Upper lobe of left lung (tissue), 4 donors: ENCODE results near the gene C14orf119.

Experiments used
- CTCF ChIP-seq, 6 experiments: fragments of 450-650 bp in 4 of 6; fragments of 200-600 bp in 2 of 6; sonication (generic) in 2 of 6; IDR thresholded peaks; one replicate each; pipeline ENCODE4 v1.5.1; 2016 to 2019; ENCODE audit warnings: antibody characterized with exemption in 6 of 6
- POLR2A ChIP-seq, 4 donors: fragments of 450-650 bp; IDR thresholded peaks; one replicate each; pipeline ENCODE4 v1.5.1; 2016 to 2017; ENCODE audit warnings: antibody characterized with exemption in 4 of 4, mild to moderate bottlenecking in 2 of 4

- TF ChIP-seq CTCF (IDR thresholded peaks at IDR 0.05) (no peak), POLR2A (IDR thresholded peaks at IDR 0.05) (no peak)
These were observed 36.4 kb upstream of the C14orf119 start for GRCh38 chr14:23058654-23059504.
